ENCODE results near the gene NPHP4. TPM values are rescaled to one million over a fixed set of nuclear protein-coding genes. Genes with fewer than 3 reads are reported as not detected.

NPHP4 gene
- polyA plus RNA-seq, 1 of the 3 experiments (the other 2 are of a cell fraction), result 7.0 TPM

GRCh38 chr1:5941671-5942070 is 50.6 kb downstream of the NPHP4 start:
- Histone ChIP-seq H3K9me3 (no peaks in the 10 kb centered on the region), H3K9me2 (no peaks in the 10 kb centered on the region), H3K4me1 (ENCODE audit: control insufficient read depth in 1 of 2, insufficient read depth in 2 of 2, low read depth in 1 of 2, low read length in 1 of 2) (no peaks in the 10 kb centered on the region; a peak in 1 of 4 replicates), H3F3A (replicated peaks; ENCODE audit: insufficient read depth) (no peaks in the 10 kb centered on the region), H3K27ac (ENCODE audit: low read depth in 2 of 2, low read length in 1 of 2) (no peak overlapping the region), H3K4me2 (no peak overlapping the region), H4K20me1 (ENCODE audit: insufficient read depth) (no peaks in the 10 kb centered on the region), H3K9ac (no peak overlapping the region), H3K27me3 (ENCODE audit: insufficient read depth) (no peaks in the 10 kb centered on the region), H2AFZ (ENCODE audit: low read depth) (no peak overlapping the region), H3K4me3 (ENCODE audit: low read depth in 2 of 2, low read length in 1 of 2) (no peak overlapping the region), H3K36me3 (replicated peaks in 1 of 2; ENCODE audit: control insufficient read depth in 1 of 2, insufficient read depth in 2 of 2, low read length in 1 of 2) (peaks cover 0 to 20% of the 10 kb centered on the region in 2 experiments), H3K79me2 (ENCODE audit: insufficient read depth) (no peaks in the 10 kb centered on the region)
- CTCF ChIA-PET, result no interaction called here
- no peak for DNase-seq
- POLR2A ChIA-PET, result no interaction called here
- 95% methylated on average over 4 of the region's 7 CpGs for WGBS (ENCODE audit: low lambda C conversion rate)
- TF ChIP-seq MAX (IDR thresholded peaks at IDR 0.05; ENCODE audit: low read depth) (no peak), YY1 (IDR thresholded peaks at IDR 0.05; ENCODE audit: low read depth) (no peak), EP300 (IDR thresholded peaks at IDR 0.05; ENCODE audit: borderline replicate concordance in 1 of 2, low read depth in 1 of 2, low read length in 1 of 2) (no peak), MXI1 (IDR thresholded peaks at IDR 0.05; ENCODE audit: low read depth, low read length) (no peak), SMC3 (IDR thresholded peaks at IDR 0.05; ENCODE audit: low read depth, low read length) (no peak), POLR2AphosphoS5 (IDR thresholded peaks at IDR 0.05; ENCODE audit: low read depth, low read length) (no peak), USF2 (IDR thresholded peaks at IDR 0.05; ENCODE audit: borderline replicate concordance, low read depth, low read length) (no peak), TCF12 (IDR thresholded peaks at IDR 0.05) (no peak), ELF1 (IDR thresholded peaks at IDR 0.05) (no peak), FOXJ3 (CRISPR knock-in tag; IDR thresholded peaks at IDR 0.05) (no peak), RAD21 (IDR thresholded peaks at IDR 0.05; ENCODE audit: low read length) (no peak), CHD2 (IDR thresholded peaks at IDR 0.05; ENCODE audit: low read length, partially characterized antibody) (no peak), MEF2A (IDR thresholded peaks at IDR 0.05; ENCODE audit: borderline replicate concordance, low read depth) (no peak), IRF3 (IDR thresholded peaks at IDR 0.05; ENCODE audit: low read depth, low read length) (no peak)
- TF ChIP-seq, protein P1, sequence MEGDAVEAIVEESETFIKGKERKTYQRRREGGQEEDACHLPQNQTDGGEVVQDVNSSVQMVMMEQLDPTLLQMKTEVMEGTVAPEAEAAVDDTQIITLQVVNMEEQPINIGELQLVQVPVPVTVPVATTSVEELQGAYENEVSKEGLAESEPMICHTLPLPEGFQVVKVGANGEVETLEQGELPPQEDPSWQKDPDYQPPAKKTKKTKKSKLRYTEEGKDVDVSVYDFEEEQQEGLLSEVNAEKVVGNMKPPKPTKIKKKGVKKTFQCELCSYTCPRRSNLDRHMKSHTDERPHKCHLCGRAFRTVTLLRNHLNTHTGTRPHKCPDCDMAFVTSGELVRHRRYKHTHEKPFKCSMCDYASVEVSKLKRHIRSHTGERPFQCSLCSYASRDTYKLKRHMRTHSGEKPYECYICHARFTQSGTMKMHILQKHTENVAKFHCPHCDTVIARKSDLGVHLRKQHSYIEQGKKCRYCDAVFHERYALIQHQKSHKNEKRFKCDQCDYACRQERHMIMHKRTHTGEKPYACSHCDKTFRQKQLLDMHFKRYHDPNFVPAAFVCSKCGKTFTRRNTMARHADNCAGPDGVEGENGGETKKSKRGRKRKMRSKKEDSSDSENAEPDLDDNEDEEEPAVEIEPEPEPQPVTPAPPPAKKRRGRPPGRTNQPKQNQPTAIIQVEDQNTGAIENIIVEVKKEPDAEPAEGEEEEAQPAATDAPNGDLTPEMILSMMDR (IDR thresholded peaks at IDR 0.05), result no peak
- TF ChIP-seq, protein P2, sequence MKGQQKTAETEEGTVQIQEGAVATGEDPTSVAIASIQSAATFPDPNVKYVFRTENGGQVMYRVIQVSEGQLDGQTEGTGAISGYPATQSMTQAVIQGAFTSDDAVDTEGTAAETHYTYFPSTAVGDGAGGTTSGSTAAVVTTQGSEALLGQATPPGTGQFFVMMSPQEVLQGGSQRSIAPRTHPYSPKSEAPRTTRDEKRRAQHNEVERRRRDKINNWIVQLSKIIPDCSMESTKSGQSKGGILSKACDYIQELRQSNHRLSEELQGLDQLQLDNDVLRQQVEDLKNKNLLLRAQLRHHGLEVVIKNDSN (IDR thresholded peaks at IDR 0.05; ENCODE audit: borderline replicate concordance, low read depth), result no peak
- TF ChIP-seq, protein P3, sequence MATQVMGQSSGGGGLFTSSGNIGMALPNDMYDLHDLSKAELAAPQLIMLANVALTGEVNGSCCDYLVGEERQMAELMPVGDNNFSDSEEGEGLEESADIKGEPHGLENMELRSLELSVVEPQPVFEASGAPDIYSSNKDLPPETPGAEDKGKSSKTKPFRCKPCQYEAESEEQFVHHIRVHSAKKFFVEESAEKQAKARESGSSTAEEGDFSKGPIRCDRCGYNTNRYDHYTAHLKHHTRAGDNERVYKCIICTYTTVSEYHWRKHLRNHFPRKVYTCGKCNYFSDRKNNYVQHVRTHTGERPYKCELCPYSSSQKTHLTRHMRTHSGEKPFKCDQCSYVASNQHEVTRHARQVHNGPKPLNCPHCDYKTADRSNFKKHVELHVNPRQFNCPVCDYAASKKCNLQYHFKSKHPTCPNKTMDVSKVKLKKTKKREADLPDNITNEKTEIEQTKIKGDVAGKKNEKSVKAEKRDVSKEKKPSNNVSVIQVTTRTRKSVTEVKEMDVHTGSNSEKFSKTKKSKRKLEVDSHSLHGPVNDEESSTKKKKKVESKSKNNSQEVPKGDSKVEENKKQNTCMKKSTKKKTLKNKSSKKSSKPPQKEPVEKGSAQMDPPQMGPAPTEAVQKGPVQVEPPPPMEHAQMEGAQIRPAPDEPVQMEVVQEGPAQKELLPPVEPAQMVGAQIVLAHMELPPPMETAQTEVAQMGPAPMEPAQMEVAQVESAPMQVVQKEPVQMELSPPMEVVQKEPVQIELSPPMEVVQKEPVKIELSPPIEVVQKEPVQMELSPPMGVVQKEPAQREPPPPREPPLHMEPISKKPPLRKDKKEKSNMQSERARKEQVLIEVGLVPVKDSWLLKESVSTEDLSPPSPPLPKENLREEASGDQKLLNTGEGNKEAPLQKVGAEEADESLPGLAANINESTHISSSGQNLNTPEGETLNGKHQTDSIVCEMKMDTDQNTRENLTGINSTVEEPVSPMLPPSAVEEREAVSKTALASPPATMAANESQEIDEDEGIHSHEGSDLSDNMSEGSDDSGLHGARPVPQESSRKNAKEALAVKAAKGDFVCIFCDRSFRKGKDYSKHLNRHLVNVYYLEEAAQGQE (IDR thresholded peaks at IDR 0.05; ENCODE audit: low read depth, low read length), result no peak
- TF ChIP-seq, protein P4, sequence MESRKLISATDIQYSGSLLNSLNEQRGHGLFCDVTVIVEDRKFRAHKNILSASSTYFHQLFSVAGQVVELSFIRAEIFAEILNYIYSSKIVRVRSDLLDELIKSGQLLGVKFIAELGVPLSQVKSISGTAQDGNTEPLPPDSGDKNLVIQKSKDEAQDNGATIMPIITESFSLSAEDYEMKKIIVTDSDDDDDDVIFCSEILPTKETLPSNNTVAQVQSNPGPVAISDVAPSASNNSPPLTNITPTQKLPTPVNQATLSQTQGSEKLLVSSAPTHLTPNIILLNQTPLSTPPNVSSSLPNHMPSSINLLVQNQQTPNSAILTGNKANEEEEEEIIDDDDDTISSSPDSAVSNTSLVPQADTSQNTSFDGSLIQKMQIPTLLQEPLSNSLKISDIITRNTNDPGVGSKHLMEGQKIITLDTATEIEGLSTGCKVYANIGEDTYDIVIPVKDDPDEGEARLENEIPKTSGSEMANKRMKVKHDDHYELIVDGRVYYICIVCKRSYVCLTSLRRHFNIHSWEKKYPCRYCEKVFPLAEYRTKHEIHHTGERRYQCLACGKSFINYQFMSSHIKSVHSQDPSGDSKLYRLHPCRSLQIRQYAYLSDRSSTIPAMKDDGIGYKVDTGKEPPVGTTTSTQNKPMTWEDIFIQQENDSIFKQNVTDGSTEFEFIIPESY (IDR thresholded peaks at IDR 0.05; ENCODE audit: borderline replicate concordance, low read depth), result no peak
- TF ChIP-seq, protein P5, sequence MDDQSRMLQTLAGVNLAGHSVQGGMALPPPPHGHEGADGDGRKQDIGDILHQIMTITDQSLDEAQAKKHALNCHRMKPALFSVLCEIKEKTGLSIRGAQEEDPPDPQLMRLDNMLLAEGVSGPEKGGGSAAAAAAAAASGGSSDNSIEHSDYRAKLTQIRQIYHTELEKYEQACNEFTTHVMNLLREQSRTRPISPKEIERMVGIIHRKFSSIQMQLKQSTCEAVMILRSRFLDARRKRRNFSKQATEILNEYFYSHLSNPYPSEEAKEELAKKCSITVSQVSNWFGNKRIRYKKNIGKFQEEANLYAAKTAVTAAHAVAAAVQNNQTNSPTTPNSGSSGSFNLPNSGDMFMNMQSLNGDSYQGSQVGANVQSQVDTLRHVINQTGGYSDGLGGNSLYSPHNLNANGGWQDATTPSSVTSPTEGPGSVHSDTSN (IDR thresholded peaks at IDR 0.05), result no peak
